Right renal cortex interstitium (tissue), 3 donors: ENCODE data around the gene KSR1. TPM values are rescaled to one million over a fixed set of nuclear protein-coding genes. Genes with fewer than 3 reads are reported as not detected.

Source experiments
- DNase-seq, 3 donors: peaks; one replicate each; pipeline ENCODE4 v3.0.0-alpha.2; 2013; ENCODE audit warnings: low read depth in 3 of 3, low spot score in 2 of 3
- polyA plus RNA-seq, 3 donors: library from polyadenylated mRNA; unstranded; fragments of 120-200 nt; gene quantifications; one replicate each; pipeline ENCODE4 v1.2.1, GENCODE V29; 2013; ENCODE audit not compliant: insufficient read length in 3 of 3

Gene KSR1
- polyA plus RNA-seq, 3 donors: 35.8 to 42.9 (median 41.6) TPM

- no peak for DNase-seq
Observed at GRCh38 chr17:27530764-27531391, 74.6 kb downstream of the KSR1 start.

DNA sequence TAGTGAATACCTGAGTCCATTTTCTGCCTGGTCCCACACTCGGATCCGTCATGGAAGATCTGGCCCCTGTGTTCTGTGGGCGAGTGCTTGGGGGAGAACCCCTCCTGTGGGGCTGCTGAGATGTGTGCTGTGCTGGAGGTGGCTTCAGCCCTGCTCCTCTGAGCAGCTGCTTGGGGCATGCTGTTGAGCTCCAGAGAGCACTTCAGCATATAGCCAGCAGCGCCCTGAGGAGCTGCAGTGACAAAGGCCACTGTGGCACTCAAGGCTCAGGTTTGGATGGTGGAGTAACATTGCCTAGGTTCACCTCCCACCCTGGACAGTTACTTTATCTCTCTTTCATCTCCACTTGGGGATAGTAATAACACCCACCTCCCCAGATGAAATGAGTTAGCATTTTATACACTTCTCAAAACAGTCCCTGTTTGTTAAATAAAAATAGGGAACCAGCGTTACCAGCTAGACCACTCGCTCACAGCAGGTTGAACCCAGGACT is 75.3 kb downstream of the KSR1 start:
- DNase-seq: no peak

DNA sequence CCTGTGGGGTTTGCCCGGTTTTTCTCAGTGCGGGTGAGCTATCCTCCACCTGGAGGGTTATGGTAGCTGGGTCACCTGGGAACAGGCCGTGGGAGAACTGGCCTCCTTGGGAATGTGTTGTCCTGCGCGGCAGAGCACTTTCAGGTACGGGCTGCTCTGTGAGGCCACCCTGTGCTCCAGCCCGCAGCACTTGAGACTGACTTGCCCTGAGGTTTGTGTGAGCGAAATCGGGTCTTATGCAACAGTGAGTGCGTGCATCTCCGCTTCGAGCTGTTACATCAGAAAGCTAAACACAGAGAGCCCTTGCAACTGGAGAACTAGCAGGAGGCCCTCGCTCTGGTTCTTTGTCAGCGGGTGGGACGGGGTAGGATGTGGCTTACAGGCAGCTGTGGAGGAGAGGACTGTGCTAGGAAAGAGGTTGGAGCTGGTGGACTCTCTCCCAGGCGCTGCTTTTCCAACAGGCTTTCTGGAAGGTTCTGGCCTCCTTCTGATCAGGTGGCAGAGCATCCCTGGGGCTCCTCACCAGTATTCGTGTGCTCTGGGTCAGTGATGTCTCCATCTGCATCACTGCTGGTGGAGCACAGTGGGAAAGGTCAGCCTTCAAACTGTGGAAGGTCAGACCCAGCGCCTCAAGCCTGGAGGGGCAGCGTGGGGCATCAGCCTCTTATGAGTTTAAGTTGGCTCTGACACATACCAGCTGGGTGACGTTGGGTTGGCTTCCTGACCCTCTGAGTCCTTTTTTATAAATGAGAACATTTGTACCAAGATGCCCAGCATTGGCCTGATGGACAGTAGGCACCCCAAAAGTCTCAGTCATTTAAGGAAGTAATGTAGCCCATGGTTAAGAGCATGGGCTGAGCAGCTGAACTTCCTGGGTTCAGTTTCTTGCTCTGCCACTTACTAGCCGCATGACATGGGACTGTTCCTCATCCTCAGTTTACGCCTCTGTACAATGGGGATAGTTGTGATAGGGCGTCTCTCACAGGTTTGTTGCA is 76.3 kb downstream of the KSR1 start:
- DNase-seq: no peak

GRCh38 chr17:27533874-27534815 is 77.9 kb downstream of the KSR1 start:
- DNase-seq: no peak

DNA sequence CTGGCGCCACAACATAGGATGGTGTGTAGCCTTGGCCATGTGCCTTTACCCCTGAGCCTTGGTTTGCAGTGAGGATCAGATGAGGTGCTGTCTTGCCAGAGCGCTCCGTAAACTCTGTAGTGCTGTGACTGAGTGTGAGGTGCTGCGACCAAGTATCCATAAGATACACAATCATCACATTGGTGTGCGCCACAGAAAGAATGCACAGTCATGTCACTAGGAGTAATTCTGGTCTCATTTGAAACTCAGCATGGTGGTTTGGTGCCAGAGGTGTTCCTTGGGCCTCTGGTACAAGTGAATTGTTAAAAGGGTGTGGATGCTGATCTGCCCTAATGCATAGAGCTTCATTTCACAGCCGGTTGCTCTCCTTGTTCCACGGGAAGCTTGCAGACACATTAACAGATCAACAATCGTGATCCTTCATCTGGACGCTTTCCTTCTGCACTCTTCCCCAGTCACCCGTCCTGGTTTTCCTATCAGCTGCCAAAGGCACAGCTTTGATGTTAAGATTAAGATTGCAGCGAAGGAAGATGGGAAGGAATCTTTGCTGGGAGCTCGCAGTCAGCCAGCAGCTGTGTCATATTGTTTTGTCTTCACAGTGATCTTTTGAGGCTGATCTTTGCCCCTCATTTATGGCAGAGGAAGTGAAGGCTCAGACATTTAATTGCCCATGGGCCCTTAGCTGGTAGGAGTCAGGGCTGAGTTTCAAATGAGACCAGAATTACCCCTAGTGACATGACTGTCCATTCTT is 79.1 kb downstream of the KSR1 start:
- no peak for DNase-seq

DNA sequence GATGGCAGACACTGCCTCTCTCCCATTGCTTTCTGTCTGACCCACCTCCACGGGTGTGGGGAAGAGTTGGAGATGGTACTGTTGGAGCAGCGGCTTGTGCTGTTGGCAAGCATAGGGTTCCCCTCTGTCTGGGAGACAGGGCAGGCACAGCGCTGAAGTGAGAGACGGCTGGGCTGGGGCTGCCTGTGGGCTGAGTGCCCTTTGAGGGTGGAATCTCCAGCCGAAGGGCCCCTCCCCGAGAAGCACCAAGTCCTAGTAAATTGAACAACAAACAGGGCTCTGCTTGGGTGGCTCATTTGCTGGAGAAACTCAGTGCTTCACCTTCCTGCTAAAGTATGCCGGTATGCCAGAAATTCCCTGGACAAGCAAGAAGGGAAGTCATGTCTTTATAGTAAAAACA is 79.7 kb downstream of the KSR1 start:
- no peak for DNase-seq

- no peak for DNase-seq
Observed at GRCh38 chr17:27536781-27537180, 80.5 kb downstream of the KSR1 start.

- DNase-seq: no peak
Observed at GRCh38 chr17:27538156-27538955, 82.1 kb downstream of the KSR1 start.

DNA sequence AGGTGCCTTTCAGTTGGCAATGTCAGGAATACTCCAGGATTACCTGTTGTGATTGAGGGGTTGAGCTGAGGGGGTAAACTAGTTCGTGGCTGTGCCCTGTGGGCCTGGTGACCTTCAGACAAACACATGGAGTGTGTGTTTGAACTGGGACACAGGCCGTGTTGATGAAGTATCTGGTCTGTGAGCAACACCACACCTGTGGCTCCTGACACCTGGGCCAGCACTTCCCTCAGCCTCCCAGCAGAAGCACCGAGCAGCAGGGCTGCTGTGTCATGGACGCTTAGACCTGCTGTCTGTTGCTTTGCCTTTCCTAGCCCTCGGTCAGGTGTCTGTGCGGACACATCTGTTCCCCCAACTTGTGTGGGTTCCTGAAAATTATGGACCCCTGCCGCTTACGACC is 82.9 kb downstream of the KSR1 start:
- no peak for DNase-seq

DNA sequence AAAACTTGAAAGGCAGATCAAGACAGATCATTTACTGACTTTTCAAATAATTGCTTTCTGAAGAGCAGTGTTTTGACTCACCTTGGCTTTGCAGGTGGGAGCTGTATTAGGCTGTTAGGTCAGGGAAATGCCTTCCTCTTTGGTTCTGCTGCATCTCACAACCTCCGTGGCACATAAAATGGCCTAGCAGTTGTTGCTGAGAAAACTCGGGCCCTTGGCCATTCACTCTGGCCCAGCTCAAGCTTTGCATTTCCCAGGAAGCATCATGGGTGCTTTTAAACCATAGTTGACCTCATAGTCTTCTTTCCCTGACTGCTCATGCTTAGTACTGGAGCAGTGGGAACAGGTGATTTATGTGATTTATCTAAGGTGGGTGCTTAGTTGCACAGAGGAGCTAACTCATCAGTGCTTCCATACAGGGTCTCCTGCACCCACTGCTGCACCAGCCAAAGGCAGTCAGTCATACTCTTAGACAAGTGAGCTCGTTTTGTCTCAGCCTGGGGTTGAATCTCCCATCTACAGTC is 83.6 kb downstream of the KSR1 start:
- DNase-seq: no peak

DNA sequence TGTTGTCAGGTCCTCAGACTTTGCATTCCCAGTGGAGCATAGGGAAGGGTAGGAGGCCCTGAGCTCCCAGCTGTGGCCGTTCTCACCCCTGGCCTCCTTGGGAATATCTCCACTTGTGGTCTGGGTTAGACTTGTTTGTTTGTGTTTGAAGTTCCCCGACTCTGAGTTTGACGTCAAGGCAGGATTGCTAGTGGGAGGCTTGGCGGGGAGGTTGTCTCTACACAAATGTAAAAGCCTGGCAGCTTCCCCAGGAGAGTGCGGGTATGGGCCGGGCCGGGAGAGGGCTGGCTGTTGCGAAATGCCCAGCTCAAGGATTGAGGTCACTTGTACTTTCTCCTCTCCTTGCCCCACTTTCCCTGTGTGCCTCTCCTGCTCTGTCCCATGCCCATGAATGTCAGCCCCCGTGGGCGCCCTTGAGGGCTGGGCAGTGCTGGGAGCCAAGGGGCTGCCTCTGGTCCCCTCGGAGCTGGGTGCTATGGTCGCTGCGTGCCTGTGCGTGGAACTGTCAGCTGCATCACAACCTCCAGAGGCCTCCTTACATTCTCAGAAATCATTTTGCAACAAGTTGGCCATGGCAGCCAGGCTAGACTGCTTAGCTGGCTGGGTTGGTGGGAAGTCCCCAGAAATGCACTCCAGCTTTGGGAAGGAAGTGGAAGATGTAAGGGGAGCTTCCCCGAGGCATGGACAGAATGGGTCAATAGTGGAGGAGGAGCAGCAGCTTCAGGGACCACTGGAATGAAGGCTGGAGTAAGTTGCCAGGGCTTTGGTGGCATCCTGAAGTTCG is 84.3 kb downstream of the KSR1 start:
- DNase-seq: no peak

- no peak for DNase-seq
Observed at GRCh38 chr17:27541301-27542023, 85.2 kb downstream of the KSR1 start.

DNA sequence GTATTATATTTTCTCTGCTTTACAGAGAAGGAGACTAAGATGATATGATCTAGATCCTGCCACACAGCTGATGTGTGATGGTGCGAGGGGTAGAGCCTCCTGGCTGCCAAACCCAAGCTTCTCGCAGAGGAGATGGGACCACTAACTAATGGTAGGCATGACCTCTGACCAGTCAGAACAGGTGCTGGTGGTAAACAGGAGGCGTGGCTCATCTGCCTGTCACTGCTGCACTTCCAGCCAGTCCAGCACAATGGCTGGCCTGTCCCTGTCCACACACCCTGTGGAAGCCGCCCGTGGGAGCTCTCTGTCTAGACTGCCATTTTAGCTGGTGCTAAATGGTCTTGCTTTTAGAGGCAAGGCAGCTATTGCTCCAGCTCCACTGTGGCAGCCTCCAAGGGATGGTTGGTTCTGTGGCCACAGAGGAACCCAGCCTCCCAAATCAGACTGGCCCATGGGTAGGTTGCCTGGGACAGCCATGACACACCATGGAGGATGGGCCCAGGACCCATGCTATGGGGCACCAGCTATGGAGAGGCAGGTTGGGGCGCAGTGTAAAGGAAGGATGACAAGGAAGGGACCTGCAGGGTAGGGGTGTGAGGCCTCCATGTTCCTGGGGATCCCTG is 86.7 kb downstream of the KSR1 start:
- DNase-seq: no peak

- no peak for DNase-seq
Observed at GRCh38 chr17:27543464-27543856, 87.2 kb downstream of the KSR1 start.

DNA sequence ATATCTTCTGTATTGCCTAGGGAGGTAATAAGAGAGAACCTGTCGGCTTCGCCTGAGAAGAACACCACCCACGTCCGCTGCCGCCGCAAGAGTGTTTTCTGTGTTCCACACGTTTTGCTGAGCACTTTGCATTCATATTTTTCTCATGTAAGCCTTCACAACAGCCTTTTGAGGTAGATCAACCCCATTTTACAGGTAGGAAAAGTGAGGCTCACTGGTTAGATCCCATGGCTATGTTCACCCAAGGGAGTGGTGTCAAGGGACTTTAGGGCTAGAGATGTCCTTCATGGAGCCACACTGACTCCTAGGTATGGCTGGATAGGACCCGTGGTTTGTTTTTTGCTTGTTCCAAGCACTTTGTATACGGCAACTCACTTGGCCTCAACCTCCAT is 87.7 kb downstream of the KSR1 start:
- DNase-seq: no peak

- no peak for DNase-seq
Observed at GRCh38 chr17:27544350-27545131, 88.3 kb downstream of the KSR1 start.
